Activated CD8-positive, alpha-beta memory T cell treated with anti-CD3 and anti-CD28 coated beads, Interleukin-2, amount 50 U/mL, for 24 hours (primary cell): Measurements from ENCODE around the gene ANKRD2.

Experiments used
- DNase-seq: peaks from one replicate; pipeline ENCODE4 v3.0.0-alpha.2; 2020; ENCODE audit errors: extremely low read depth

ANKRD2 gene

GRCh38 chr10:97596101-97597082, 23.8 kb downstream of the ANKRD2 start:
- no peak for DNase-seq

- DNase-seq = no peak
Observed at GRCh38 chr10:97597778-97598177, 25.2 kb downstream of the ANKRD2 start.

DNA sequence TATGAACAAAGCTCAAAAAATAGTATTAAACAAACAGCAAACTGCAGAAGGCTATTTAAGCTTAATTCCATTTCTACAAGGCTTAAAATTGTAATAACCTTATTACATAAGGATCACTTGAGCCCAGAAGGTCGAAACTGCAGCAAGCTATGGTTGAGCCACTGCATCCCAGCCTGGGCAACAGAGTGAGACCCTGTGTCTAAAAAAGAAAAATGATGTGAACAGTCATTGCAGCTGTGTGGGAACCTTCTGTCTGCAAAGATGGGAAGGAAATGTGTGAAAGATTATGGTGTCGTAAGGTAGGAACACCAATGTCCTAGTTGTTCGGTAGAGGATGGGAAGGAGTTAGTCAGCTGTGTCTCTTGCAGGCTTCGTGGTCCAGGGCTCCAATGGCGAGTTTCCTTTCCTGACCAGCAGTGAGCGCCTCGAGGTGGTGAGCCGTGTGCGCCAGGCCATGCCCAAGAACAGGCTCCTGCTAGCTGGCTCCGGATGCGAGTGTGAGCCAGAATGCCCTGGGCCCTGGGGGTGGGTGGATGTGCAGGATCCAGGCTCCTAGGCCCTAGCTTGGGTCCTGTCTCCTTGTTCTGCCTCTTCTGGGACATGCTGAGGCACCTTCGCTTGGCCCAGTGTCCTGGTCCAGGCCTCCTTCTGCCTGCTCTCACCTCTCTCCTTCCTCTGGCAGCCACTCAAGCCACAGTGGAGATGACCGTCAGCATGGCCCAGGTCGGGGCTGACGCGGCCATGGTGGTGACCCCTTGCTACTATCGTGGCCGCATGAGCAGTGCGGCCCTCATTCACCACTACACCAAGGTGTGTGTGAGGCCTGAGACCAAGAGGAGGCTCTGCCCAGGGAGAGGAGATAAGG, 26.1 kb downstream of the ANKRD2 start:
- no peak for DNase-seq

GRCh38 chr10:97599272-97599619, 26.7 kb downstream of the ANKRD2 start:
- DNase-seq = no peak

DNA sequence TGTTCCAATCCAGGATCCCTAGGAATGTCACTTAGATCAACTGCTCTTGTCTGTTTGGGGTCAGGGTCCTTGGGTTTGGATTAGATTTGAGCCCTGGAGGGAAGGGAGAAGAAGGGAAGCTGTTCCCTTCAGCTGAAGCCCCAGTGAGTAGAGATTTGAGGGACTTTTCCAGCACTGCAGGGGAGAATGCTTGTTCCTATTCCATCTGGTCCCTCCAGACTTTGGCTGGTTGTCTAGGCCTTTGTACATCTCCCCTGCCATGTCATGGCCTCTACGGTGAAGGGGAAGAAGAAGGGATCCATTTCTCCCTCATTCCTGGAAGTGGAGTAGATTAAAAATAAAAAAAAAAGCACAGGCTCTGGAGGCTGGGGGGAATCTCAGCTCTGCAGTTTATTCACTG, 28.0 kb downstream of the ANKRD2 start:
- DNase-seq = no peak

- no peak for DNase-seq
Observed at GRCh38 chr10:97601268-97602215, 29.0 kb downstream of the ANKRD2 start.

DNA sequence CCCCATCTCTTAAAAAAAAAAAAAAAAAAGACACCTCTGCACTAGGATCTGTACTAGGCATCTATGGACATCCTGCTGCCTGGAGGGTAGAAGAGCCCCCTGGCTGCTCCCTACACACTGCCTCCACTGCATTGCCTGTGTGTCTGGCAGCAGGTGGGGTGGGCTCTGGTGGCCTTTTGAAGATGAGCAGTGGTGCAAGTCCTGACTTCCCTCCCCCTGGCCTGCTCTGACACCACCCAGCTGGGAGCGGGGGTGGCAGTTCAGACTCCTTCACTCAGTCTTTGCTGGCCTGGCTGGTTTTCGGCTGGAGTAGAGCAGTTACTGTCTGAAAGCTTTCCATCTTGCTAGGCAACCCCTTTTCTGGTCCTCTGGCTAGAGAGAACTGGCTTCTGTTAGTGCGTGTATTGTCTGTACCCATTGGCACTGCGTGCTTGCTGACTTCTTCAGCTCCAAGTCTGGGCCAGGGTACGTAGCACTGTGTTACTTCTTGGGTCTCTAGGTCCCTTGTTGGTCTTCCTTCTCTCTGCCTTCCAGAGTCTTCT, 34.6 kb downstream of the ANKRD2 start:
- DNase-seq = no peak

- DNase-seq = no peak
Observed at GRCh38 chr10:97608991-97609561, 36.5 kb downstream of the ANKRD2 start.

- no peak for DNase-seq
Observed at GRCh38 chr10:97611473-97611872, 38.9 kb downstream of the ANKRD2 start.

- DNase-seq = no peak
Observed at GRCh38 chr10:97612386-97612785, 39.8 kb downstream of the ANKRD2 start.

DNA sequence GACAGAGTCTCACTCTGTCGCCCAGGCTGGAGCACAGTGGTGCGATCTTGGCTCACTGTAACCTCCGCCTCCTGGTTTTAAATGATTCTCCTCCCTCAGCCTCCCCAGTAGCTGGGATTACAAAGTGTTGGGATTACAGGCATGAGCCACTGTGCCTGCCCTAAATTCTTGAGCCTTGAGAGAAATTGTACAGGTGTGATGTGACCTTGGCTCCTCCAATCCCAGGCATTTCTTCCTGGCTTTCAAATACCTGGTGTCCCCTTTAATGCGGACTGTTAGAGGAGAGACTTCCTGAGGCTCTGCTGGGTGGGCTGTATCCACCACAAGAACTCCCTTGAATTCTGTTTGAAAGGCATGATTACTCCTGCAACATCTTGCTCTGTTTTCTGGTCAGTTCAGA, 45.7 kb downstream of the ANKRD2 start:
- DNase-seq = no peak

DNA sequence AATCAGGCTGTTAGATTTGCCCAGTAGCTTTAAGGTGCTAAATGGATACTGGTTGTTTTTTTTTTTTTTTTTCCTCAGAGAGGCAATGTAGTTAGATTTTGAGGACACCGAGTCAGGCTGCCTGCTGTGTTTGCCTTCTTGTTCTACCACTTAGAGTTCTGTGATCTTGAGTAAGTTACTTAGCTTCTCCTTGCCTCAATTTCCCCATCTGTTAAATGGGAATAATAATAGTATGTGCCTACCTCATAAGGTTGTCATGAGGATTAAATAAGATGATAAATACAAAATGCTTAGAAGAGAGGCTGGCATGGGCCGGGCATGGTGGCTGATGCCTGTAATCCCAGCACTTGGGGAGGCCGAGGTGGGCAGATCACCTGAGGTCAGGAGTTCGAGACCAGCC, 46.2 kb downstream of the ANKRD2 start:
- DNase-seq = no peak

DNA sequence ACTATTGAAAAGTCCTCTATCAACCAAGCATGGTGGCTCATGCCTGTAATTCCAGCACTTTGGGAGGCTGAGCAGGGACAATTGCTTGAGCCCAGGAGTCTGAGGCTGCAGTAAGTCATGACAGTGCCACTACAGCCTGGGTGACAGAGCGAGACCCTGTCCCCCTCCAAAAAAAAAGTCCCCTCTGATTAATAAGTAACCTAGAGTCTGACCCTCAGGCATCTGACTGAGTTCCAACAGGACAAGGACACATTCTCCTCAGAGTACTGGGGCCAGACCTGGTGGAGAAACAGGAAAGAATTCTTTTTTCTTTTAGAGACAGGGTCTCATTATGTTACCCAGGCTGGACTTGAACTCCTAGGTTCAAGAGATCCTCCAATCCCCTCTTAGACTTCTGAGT, 50.7 kb downstream of the ANKRD2 start:
- DNase-seq = no peak

DNA sequence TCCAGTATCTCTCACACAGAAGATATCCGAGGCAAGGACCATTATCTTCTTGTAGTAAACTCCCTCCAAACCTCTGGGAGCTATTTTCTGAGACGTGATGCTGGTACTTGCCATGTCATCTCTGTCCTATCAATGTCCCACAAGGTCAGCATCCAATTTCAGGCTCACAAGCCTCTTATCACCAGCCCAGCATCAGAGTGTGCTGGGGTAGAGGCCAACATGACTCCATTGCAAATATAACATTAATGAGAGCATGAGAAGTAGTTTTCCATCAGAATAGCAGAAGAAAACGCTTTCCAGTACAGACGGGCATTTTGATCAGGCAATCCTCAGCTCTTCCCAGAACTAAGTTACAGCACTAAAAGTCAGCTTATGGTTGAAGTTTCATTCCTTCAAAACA, 55.2 kb downstream of the ANKRD2 start:
- no peak for DNase-seq

DNA sequence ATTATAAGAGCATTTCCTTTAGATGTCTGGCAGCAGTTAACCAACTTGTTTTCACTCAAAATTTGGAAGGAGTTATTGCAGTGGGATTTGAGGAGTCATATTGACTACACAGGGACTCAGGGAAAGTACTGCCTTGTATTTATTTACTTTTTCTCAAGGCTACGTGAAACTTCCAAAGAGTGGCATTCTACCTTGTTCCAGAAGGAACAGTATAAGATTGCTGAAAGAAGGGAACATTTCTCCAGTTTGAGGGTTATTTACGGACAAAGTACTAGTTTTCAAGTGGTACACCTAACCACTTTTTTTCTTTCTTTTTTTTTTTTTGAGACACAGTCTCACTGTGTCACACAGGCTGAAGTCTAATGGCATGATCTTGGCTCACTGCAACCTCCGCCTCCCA, 55.6 kb downstream of the ANKRD2 start:
- no peak for DNase-seq

GRCh38 chr10:97629289-97629688, 56.7 kb downstream of the ANKRD2 start:
- no peak for DNase-seq

DNA sequence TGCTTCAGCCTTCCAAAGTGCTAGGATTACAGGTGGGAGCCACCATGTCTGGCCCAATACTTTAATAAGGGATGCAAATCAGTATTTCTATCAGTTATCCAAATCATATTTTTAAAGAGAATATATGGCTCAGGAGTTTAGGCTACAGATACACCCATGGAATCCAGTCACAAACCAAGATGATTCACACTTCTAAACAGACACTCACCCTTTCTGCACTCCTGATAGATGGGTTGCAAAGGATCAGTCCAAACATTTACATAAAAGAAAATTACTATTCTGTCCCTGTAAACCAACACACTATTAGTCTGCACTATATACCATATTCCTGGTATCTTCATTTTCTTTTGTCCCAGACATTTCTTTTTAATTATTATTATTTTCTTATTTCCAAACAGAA, 58.5 kb downstream of the ANKRD2 start:
- DNase-seq = no peak

GRCh38 chr10:97632949-97633884, 60.6 kb downstream of the ANKRD2 start, which contains the start of gene MORN4:
Gene MORN4, minus strand, starts transcription at chr10:97633500. Its CDS starts 13,847 bp downstream, at chr10:97619653.
- DNase-seq = peak; percentile 77
